ENCODE measurements around the gene KLHL29.

The KLHL29 gene

GRCh38 chr2:23588106-23588505 lies 203.1 kb downstream of the KLHL29 start:
- Histone ChIP-seq H3K27ac (replicated peaks) (no peak overlapping the region), H3K27me3 (ENCODE audit: insufficient read depth, poor library complexity, severe bottlenecking) (peaks cover 2% of the 10 kb centered on the region), H3K4me3 (replicated peaks; ENCODE audit: insufficient read depth, low read length) (no peak overlapping the region)
- TF ChIP-seq CTCF (IDR thresholded peaks at IDR 0.05; ENCODE audit: insufficient read depth, low read length) (no peak), POLR2AphosphoS5 (IDR thresholded peaks at IDR 0.05; ENCODE audit: low read depth) (no peak), REST (IDR thresholded peaks at IDR 0.05; ENCODE audit: insufficient replicate concordance, low read depth) (no peak), GABPA (IDR thresholded peaks at IDR 0.05; ENCODE audit: low read depth) (no peak), SPI1 (IDR thresholded peaks at IDR 0.05; ENCODE audit: borderline replicate concordance, low read depth) (no peak)
- no peak for DNase-seq (ENCODE audit: low read depth in 1 of 2, low spot score in 1 of 2)

- H3K27me3 ChIP-seq (ENCODE audit: insufficient read depth, poor library complexity, severe bottlenecking), result peaks cover 2% of the 10 kb centered on the region
- H3K4me3 ChIP-seq (replicated peaks; ENCODE audit: insufficient read depth, low read length), result no peak overlapping the region
- no peak overlapping the region for H3K27ac ChIP-seq (replicated peaks)
- no peak for TF ChIP-seq POLR2AphosphoS5 (IDR thresholded peaks at IDR 0.05; ENCODE audit: low read depth)
- TF ChIP-seq GABPA (IDR thresholded peaks at IDR 0.05; ENCODE audit: low read depth), result no peak
- no peak for TF ChIP-seq CTCF (IDR thresholded peaks at IDR 0.05; ENCODE audit: insufficient read depth, low read length)
- no peak for TF ChIP-seq SPI1 (IDR thresholded peaks at IDR 0.05; ENCODE audit: borderline replicate concordance, low read depth)
- no peak for TF ChIP-seq REST (IDR thresholded peaks at IDR 0.05; ENCODE audit: insufficient replicate concordance, low read depth)
- no peak for DNase-seq (ENCODE audit: low read depth in 1 of 2, low spot score in 1 of 2)
These were observed 203.7 kb downstream of the KLHL29 start for GRCh38 chr2:23588508-23589201.

- TF ChIP-seq SPI1 (IDR thresholded peaks at IDR 0.05; ENCODE audit: borderline replicate concordance, low read depth) (no peak), CTCF (IDR thresholded peaks at IDR 0.05; ENCODE audit: insufficient read depth, low read length) (no peak), POLR2AphosphoS5 (IDR thresholded peaks at IDR 0.05; ENCODE audit: low read depth) (no peak), GABPA (IDR thresholded peaks at IDR 0.05; ENCODE audit: low read depth) (no peak), REST (IDR thresholded peaks at IDR 0.05; ENCODE audit: insufficient replicate concordance, low read depth) (no peak)
- no peak overlapping the region for H3K27ac ChIP-seq (replicated peaks)
- H3K27me3 ChIP-seq (ENCODE audit: insufficient read depth, poor library complexity, severe bottlenecking), result peaks cover 2% of the 10 kb centered on the region
- no peak for DNase-seq (ENCODE audit: low read depth in 1 of 2, low spot score in 1 of 2)
- no peak overlapping the region for H3K4me3 ChIP-seq (replicated peaks; ENCODE audit: insufficient read depth, low read length)
These were observed 204.3 kb downstream of the KLHL29 start for GRCh38 chr2:23589220-23589647.

Data from HL-60 (cell line).